Measurements from ENCODE around the gene SCUBE2. TPM values are rescaled to one million over a fixed set of nuclear protein-coding genes. Genes with fewer than 3 reads are reported as not detected.

SCUBE2 gene
- total and polyA plus RNA-seq, 2 donors (not counting 1 experiment from before 2014, with no cell fraction given) = not detected

GRCh38 chr11:9057007-9057406 lies 34.4 kb downstream of the SCUBE2 start:
- Histone ChIP-seq H3K27ac (ENCODE audit: low read length in 2 of 2) (no peak overlapping the region), H3K4me2 (replicated peaks; ENCODE audit: low read depth, low read length, poor library complexity, severe bottlenecking) (no peak overlapping the region), H3K4me3 (ENCODE audit: control extremely low read depth in 1 of 5, extremely low read depth in 1 of 5, insufficient read depth in 1 of 5, low read depth in 2 of 5, low read length in 4 of 5) (no peak overlapping the region), H3K36me3 (replicated peaks in 1 of 2; ENCODE audit: control extremely low read depth in 1 of 2, control insufficient read depth in 1 of 2, extremely low read depth in 1 of 2, insufficient read depth in 2 of 2, low read length in 1 of 2) (no peaks in the 10 kb centered on the region), H3K4me1 (ENCODE audit: control insufficient read depth in 2 of 2, insufficient read depth in 2 of 2, low read length in 2 of 2) (no peaks in the 10 kb centered on the region), H3K9ac (ENCODE audit: low read length) (no peak overlapping the region), H3K9me3 (ENCODE audit: control extremely low read depth in 1 of 3, control insufficient read depth in 2 of 3, insufficient read depth in 1 of 3, low read length in 2 of 3) (no peaks in the 10 kb centered on the region), H3K27me3 (replicated peaks in 1 of 4; ENCODE audit: control extremely low read depth in 1 of 4, control insufficient read depth in 3 of 4, insufficient read depth in 4 of 4, low read length in 3 of 4) (peaks cover 0 to 5% (median 2%) of the 10 kb centered on the region in 4 experiments), H3K79me2 (ENCODE audit: control insufficient read depth, insufficient read depth, low read length) (no peaks in the 10 kb centered on the region), H4K20me1 (ENCODE audit: control insufficient read depth, insufficient read depth, low read length, poor library complexity, severe bottlenecking) (no peaks in the 10 kb centered on the region), H2AFZ (ENCODE audit: insufficient read depth, low read depth, low read length, poor library complexity, severe bottlenecking) (no peak overlapping the region)
- Mint-ChIP-seq H3K27me3 (peaks cover 9% of the 10 kb centered on the region), H3K4me3 (no peak overlapping the region), H3K4me1 (peaks cover 7% of the 10 kb centered on the region), H3K27ac (no peak overlapping the region), H3K9me3 (ENCODE audit: insufficient read depth) (no peaks in the 10 kb centered on the region)
- POLR2A ChIA-PET = no interaction called here
- CTCF ChIA-PET = no interaction called here
- ATAC-seq (ENCODE audit: low read depth) = no peak
- intact Hi-C loops (cut with micrococcal nuclease) = no loop called here
- DNase-seq = no peak
- WGBS (ENCODE audit: insufficient coverage) = no CpG with 5 or more reads among the region's 2 CpGs
- no peak for TF ChIP-seq CTCF (IDR thresholded peaks at IDR 0.05)
- no peak for TF ChIP-seq EZH2 (IDR thresholded peaks at IDR 0.05; ENCODE audit: borderline replicate concordance, insufficient read depth, low read depth, low read length, poor library complexity, severe bottlenecking)

DNA sequence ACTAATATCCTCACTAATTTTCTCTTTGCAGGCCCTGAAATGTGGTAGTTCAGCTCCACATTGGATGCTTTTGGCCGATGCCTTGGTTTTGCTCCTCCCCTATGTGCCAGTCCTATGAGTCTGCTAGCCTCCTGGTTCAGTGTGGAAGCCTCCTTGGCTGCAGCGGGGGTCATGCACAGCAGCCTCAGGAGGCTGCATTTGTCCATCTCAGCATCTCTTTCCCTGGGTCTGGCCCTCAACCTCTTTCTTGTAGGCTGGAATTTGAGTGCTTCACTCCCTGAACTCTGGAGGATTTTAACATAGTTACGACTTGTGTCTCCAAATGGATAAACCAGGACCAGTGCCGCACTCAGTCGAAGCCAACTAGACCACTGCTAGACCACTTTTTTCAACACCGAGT lies 34.9 kb downstream of the SCUBE2 start:
- Histone ChIP-seq H3K27me3 (replicated peaks in 1 of 4; ENCODE audit: control extremely low read depth in 1 of 4, control insufficient read depth in 3 of 4, insufficient read depth in 4 of 4, low read length in 3 of 4) (peaks cover 0 to 5% (median 2%) of the 10 kb centered on the region in 4 experiments), H2AFZ (ENCODE audit: insufficient read depth, low read depth, low read length, poor library complexity, severe bottlenecking) (no peak overlapping the region), H3K79me2 (ENCODE audit: control insufficient read depth, insufficient read depth, low read length) (no peaks in the 10 kb centered on the region), H3K4me2 (replicated peaks; ENCODE audit: low read depth, low read length, poor library complexity, severe bottlenecking) (no peak overlapping the region), H3K9ac (ENCODE audit: low read length) (no peak overlapping the region), H3K27ac (ENCODE audit: low read length in 2 of 2) (no peak overlapping the region), H3K36me3 (replicated peaks in 1 of 2; ENCODE audit: control extremely low read depth in 1 of 2, control insufficient read depth in 1 of 2, extremely low read depth in 1 of 2, insufficient read depth in 2 of 2, low read length in 1 of 2) (no peaks in the 10 kb centered on the region), H3K4me1 (ENCODE audit: control insufficient read depth in 2 of 2, insufficient read depth in 2 of 2, low read length in 2 of 2) (no peaks in the 10 kb centered on the region), H4K20me1 (ENCODE audit: control insufficient read depth, insufficient read depth, low read length, poor library complexity, severe bottlenecking) (no peaks in the 10 kb centered on the region), H3K4me3 (ENCODE audit: control extremely low read depth in 1 of 5, extremely low read depth in 1 of 5, insufficient read depth in 1 of 5, low read depth in 2 of 5, low read length in 4 of 5) (no peak overlapping the region), H3K9me3 (ENCODE audit: control extremely low read depth in 1 of 3, control insufficient read depth in 2 of 3, insufficient read depth in 1 of 3, low read length in 2 of 3) (no peaks in the 10 kb centered on the region)
- CTCF ChIA-PET = no interaction called here
- Mint-ChIP-seq H3K4me3 (no peak overlapping the region), H3K27me3 (peaks cover 9% of the 10 kb centered on the region), H3K4me1 (peaks cover 7% of the 10 kb centered on the region), H3K27ac (no peak overlapping the region), H3K9me3 (ENCODE audit: insufficient read depth) (no peaks in the 10 kb centered on the region)
- DNase-seq (no peak), ATAC-seq (ENCODE audit: low read depth) (no peak)
- intact Hi-C loops (cut with micrococcal nuclease) = no loop called here
- TF ChIP-seq CTCF (IDR thresholded peaks at IDR 0.05) (no peak), EZH2 (IDR thresholded peaks at IDR 0.05; ENCODE audit: borderline replicate concordance, insufficient read depth, low read depth, low read length, poor library complexity, severe bottlenecking) (no peak)
- POLR2A ChIA-PET = no interaction called here
- 100% methylated on average over 3 of the region's 6 CpGs for WGBS (ENCODE audit: insufficient coverage)
